ENCODE results near the gene TFPI2. TPM values are rescaled to one million over a fixed set of nuclear protein-coding genes. Genes with fewer than 3 reads are reported as not detected.
A peak's percentile ranks its signal among the peaks of the same experiment; 100 is the strongest.

TFPI2 gene
- total and polyA plus RNA-seq, 4 donors, result 1.4 to 9.1 (median 3.6) TPM

DNA sequence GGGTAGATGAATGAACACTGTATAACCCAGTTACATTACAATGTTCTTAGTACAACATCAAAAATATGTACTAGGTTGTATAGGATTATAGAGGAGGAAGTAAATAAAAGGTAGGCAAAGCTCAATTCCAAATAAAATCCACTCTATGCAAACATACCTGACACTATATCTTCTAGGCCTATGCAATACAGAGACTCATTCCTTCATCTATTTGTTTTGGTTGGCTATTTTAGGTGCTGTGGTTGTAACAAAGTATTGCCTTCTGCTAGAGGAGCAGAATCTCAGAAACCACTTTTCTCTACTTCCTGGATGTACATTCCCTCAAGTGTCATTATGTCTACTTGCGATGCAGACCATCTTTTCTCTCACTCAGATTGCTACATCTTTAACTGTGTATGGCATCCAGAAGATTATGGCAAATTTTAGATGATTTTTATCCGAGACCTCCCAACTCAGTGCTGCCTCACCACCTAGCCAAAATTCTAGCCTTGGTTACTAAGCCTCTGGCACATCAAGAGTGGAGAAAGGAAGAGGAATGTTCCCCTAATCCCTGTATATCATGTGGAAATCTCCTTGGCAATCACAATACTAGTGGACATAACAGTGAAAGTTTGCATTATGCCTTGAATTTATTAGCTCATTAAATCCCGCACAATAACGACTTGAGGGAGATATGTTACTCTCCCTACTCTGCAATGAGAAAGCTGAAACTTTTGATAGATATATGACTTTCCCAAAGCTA lies 5.5 kb upstream of the TFPI2 start:
- H3K27ac ChIP-seq (ENCODE audit: low read depth in 1 of 2, low read length in 2 of 2), result no peak overlapping the region
- whole genome bisulfite sequencing, result 81% methylated on average over 4 of the region's 4 CpGs
- no peak overlapping the region for H3K9ac ChIP-seq (ENCODE audit: low read depth in 1 of 2, low read length in 2 of 2)
- TF ChIP-seq ZBTB33 (IDR thresholded peaks at IDR 0.05), result no peak
- TF ChIP-seq FOXA1 (IDR thresholded peaks at IDR 0.05), result no peak
- no peak for TF ChIP-seq HNF4G (IDR thresholded peaks at IDR 0.05)
- no peak for TF ChIP-seq NR2F2 (IDR thresholded peaks at IDR 0.05)
- TF ChIP-seq SP1 (IDR thresholded peaks at IDR 0.05), result no peak
- TF ChIP-seq EGR1 (IDR thresholded peaks at IDR 0.05; ENCODE audit: low read depth in 2 of 2), result no peak
- TF ChIP-seq FOXA2 (IDR thresholded peaks at IDR 0.05), result no peak
- TF ChIP-seq YY1 (IDR thresholded peaks at IDR 0.05), result no peak
- no peak for TF ChIP-seq ATF3 (IDR thresholded peaks at IDR 0.05)
- TF ChIP-seq TAF1 (conservative IDR thresholded peaks at IDR 0.05), result no peak
- no peak for TF ChIP-seq GABPA (IDR thresholded peaks at IDR 0.05 in 1 of 2, conservative IDR thresholded peaks at IDR 0.05 in 1 of 2)
- TF ChIP-seq MAX (IDR thresholded peaks at IDR 0.05), result no peak
- H3K36me3 ChIP-seq (ENCODE audit: control insufficient read depth in 4 of 4, insufficient read depth in 3 of 4, low read depth in 1 of 4, low read length in 3 of 4), result no peaks in the 10 kb centered on the region
- H3K4me3 ChIP-seq (ENCODE audit: low read depth in 1 of 3, low read length in 3 of 3), result no peak overlapping the region
- peaks cover 0 to 3% (median 0%) of the 10 kb centered on the region in 4 donors for H3K27me3 ChIP-seq (ENCODE audit: control insufficient read depth in 4 of 4, insufficient read depth in 4 of 4, low read length in 3 of 4)
- H3K4me1 ChIP-seq (ENCODE audit: control insufficient read depth in 4 of 4, insufficient read depth in 4 of 4, low read length in 3 of 4), result no peaks in the 10 kb centered on the region
- H3K9me3 ChIP-seq (ENCODE audit: control insufficient read depth in 4 of 4, low read length in 3 of 4), result no peaks in the 10 kb centered on the region
- no peak for DNase-seq (ENCODE audit: low spot score)

DNA sequence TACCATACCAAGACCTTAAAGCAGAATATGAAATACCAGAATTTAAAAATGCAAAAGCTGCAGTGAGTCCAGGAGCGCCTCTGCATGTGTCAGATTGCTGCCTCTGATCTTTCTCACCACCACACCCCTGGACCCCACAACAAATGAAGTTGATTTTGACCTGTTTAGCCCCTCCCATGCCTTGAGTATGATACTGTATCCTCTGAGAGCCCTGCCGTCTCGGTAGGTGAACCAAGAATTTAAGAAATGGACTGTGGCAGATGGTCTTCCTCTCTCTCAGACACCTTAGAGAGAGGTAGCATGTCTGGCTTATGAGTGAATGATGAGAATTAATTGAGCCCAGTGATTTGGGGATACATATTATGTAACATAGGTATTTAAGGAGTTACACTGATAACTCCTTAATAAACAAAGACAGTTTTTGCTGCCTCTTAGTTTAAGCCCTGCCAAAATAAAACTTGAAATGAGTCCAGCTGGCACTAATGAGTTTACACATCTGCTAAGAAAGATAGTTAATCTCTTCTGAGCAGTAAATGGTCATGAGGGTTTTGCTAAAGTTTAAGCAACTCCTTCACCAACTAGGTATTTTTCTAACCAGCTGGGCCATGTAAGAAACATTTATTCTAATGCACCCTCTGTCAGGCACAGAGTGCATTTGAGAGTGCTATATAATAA lies 4.5 kb upstream of the TFPI2 start:
- Histone ChIP-seq H3K4me3 (ENCODE audit: low read depth in 1 of 3, low read length in 3 of 3) (no peak overlapping the region), H3K27me3 (ENCODE audit: control insufficient read depth in 4 of 4, insufficient read depth in 4 of 4, low read length in 3 of 4) (peaks cover 0 to 4% (median 1%) of the 10 kb centered on the region in 4 donors), H3K4me1 (ENCODE audit: control insufficient read depth in 4 of 4, insufficient read depth in 4 of 4, low read length in 3 of 4) (peaks cover 0 to 8% (median 3%) of the 10 kb centered on the region in 4 donors), H3K27ac (ENCODE audit: low read depth in 1 of 2, low read length in 2 of 2) (peak overlapping the region in 1 of 2 donors; percentile 18), H3K36me3 (ENCODE audit: control insufficient read depth in 4 of 4, insufficient read depth in 3 of 4, low read depth in 1 of 4, low read length in 3 of 4) (no peaks in the 10 kb centered on the region), H3K9ac (ENCODE audit: low read depth in 1 of 2, low read length in 2 of 2) (no peak overlapping the region), H3K9me3 (ENCODE audit: control insufficient read depth in 4 of 4, low read length in 3 of 4) (no peaks in the 10 kb centered on the region)
- WGBS, result 73% methylated on average over 3 of the region's 3 CpGs
- TF ChIP-seq YY1 (IDR thresholded peaks at IDR 0.05) (no peak), REST (IDR thresholded peaks at IDR 0.05) (no peak), HNF4G (IDR thresholded peaks at IDR 0.05) (no peak), GABPA (IDR thresholded peaks at IDR 0.05 in 1 of 2, conservative IDR thresholded peaks at IDR 0.05 in 1 of 2) (no peak)
- TF ChIP-seq, protein P1, sequence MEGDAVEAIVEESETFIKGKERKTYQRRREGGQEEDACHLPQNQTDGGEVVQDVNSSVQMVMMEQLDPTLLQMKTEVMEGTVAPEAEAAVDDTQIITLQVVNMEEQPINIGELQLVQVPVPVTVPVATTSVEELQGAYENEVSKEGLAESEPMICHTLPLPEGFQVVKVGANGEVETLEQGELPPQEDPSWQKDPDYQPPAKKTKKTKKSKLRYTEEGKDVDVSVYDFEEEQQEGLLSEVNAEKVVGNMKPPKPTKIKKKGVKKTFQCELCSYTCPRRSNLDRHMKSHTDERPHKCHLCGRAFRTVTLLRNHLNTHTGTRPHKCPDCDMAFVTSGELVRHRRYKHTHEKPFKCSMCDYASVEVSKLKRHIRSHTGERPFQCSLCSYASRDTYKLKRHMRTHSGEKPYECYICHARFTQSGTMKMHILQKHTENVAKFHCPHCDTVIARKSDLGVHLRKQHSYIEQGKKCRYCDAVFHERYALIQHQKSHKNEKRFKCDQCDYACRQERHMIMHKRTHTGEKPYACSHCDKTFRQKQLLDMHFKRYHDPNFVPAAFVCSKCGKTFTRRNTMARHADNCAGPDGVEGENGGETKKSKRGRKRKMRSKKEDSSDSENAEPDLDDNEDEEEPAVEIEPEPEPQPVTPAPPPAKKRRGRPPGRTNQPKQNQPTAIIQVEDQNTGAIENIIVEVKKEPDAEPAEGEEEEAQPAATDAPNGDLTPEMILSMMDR (IDR thresholded peaks at IDR 0.05; ENCODE audit: low read depth, low read length, missing input control), result no peak
- DNase-seq (ENCODE audit: low spot score), result no peak

Measured in liver (tissue), 9 donors.